GM12878 (cell line): Measurements from ENCODE around the gene KIF12. TPM values are rescaled to one million over a fixed set of nuclear protein-coding genes. Genes with fewer than 3 reads are reported as not detected.

Experiments
- ATAC-seq: fragments of 200-7000 bp; cut with Tn5 transposase; 3 replicates; pipeline ENCODE4 v1.9.1; 2020; ENCODE audit warnings: mild to moderate bottlenecking, moderate library complexity
- BruUV-seq: library from RNA; stranded (reverse); fragments of 400-500 nt; replicated peaks from 2 replicates; lab custom pipeline; 2021; lab: Mats Ljungman, UMichigan
- CTCF ChIA-PET: fragments of 300-600 bp; sonication (Branson Sonifier 250); formaldehyde crosslinking; extraction: SDS; loops from one replicate; lab custom pipeline; 2021; ENCODE audit warnings: inconsistent platforms; lab: Yijun Ruan, JAX
- POLR2A ChIA-PET: fragments of 350-600 bp; formaldehyde crosslinking; extraction: SDS; loops from one replicate; lab custom pipeline; 2021; ENCODE audit warnings: inconsistent platforms; lab: Charles Lee
- RAD21 ChIA-PET: fragments of 300-600 bp; sonication (Branson Sonifier 250); formaldehyde crosslinking; loops from one replicate; lab custom pipeline; 2023; ENCODE audit warnings: antibody characterized with exemption; ENCODE audit not compliant: unreplicated experiment; lab: Charles Lee
- SMC1A ChIA-PET: fragments of 300-600 bp; sonication (Branson Sonifier 250); formaldehyde crosslinking; loops from one replicate; lab custom pipeline; 2023; ENCODE audit not compliant: unreplicated experiment, uncharacterized antibody; lab: Charles Lee
- DNase-seq: peaks from one replicate; pipeline ENCODE4 v3.0.0-alpha.2; 2011; ENCODE audit warnings: low read depth, low spot score
- FAIRE-seq: peaks from 3 replicates; lab custom pipeline; 2011; peaks lifted over from hg19 to GRCh38; lab: Jason Lieb, UNC
- H2AFZ ChIP-seq: 2 replicates; pipeline ENCODE4 v1.6.0; 2011; ENCODE audit warnings: low read depth, low read length, control low read depth; ENCODE audit not compliant: control insufficient read depth
- H3K27ac ChIP-seq: 2 replicates; pipeline ENCODE4 v1.5.1; 2011; ENCODE audit warnings: control low read depth; ENCODE audit not compliant: control insufficient read depth, insufficient read depth
- H3K27me3 ChIP-seq, 2 experiments: replicated peaks in 1 of 2; 2 replicates each; pipeline versions ENCODE4 v1.6.0 to v1.6.1; 2011; ENCODE audit warnings: low read length in 1 of 2; ENCODE audit not compliant: control insufficient read depth in 2 of 2, insufficient read depth in 2 of 2
- H3K36me3 ChIP-seq, 2 experiments: 2 replicates each; pipeline ENCODE4 v1.5.1; 2011; ENCODE audit warnings: low read length in 1 of 2; ENCODE audit not compliant: control insufficient read depth in 2 of 2, insufficient read depth in 2 of 2
- H3K4me1 ChIP-seq: 2 replicates; pipeline ENCODE4 v1.6.1; 2011; ENCODE audit warnings: mild to moderate bottlenecking, low read length, moderate library complexity, mixed read lengths; ENCODE audit not compliant: control insufficient read depth, insufficient read depth
- H3K4me2 ChIP-seq: 2 replicates; pipeline ENCODE4 v1.6.0; 2011; ENCODE audit warnings: control low read depth; ENCODE audit not compliant: control insufficient read depth, insufficient read depth
- H3K4me3 ChIP-seq: fragments of 200-600 bp; sonication (generic); 2 replicates; pipeline ENCODE4 v1.5.1; 2016
- H3K79me2 ChIP-seq: 2 replicates; pipeline ENCODE4 v1.6.0; 2011; ENCODE audit warnings: low read length; ENCODE audit not compliant: control insufficient read depth, insufficient read depth
- H3K9ac ChIP-seq: 2 replicates; pipeline ENCODE4 v1.8.0; 2011; ENCODE audit warnings: low read length, control low read depth, mixed read lengths; ENCODE audit not compliant: control insufficient read depth, insufficient read depth
- H3K9me3 ChIP-seq: replicated peaks from 3 replicates; pipeline ENCODE4 v1.5.1; 2011; ENCODE audit warnings: mild to moderate bottlenecking, low read length; ENCODE audit not compliant: control insufficient read depth, insufficient read depth
- H4K20me1 ChIP-seq: 2 replicates; pipeline ENCODE4 v1.6.0; 2011; ENCODE audit not compliant: control insufficient read depth, insufficient read depth
- ASH2L ChIP-seq: fragments of 300-600, 200-600 bp; sonication (generic); IDR thresholded peaks from 2 replicates; pipeline ENCODE4 v1.6.1; 2017; ENCODE audit warnings: low read depth, mild to moderate bottlenecking, borderline replicate concordance
- CREM ChIP-seq: IDR thresholded peaks from 2 replicates; pipeline ENCODE4 v1.6.1; 2014; ENCODE audit warnings: antibody characterized with exemption, low read depth
- EED ChIP-seq: sonication (generic); IDR thresholded peaks from 2 replicates; pipeline ENCODE4 v1.6.1; 2016; ENCODE audit warnings: antibody characterized with exemption, low read depth
- EP300 ChIP-seq, 2 experiments: fragments of 150-350 bp in 1 of 2; IDR thresholded peaks; 2 replicates each; pipeline ENCODE4 v1.6.1; 2011 to 2012; ENCODE audit warnings: low read depth in 2 of 2, low read length in 2 of 2, borderline replicate concordance in 1 of 2, improper control_type of control experiment in 1 of 2, inconsistent platforms in 1 of 2; ENCODE audit not compliant: control insufficient read depth in 1 of 2
- HDAC2 ChIP-seq: fragments of 200-600 bp; sonication (generic); IDR thresholded peaks from 2 replicates; pipeline ENCODE4 v1.6.1; 2017
- MEF2A ChIP-seq: IDR thresholded peaks from 2 replicates; pipeline ENCODE4 v1.6.1; 2011; ENCODE audit warnings: low read depth, mild to moderate bottlenecking, low read length, moderate library complexity; ENCODE audit not compliant: insufficient read depth
- MEF2B ChIP-seq: fragments of 450-650 bp; IDR thresholded peaks from 2 replicates; pipeline ENCODE4 v1.6.1; 2018; ENCODE audit warnings: mild to moderate bottlenecking, moderate library complexity; ENCODE audit not compliant: partially characterized antibody, poor library complexity, severe bottlenecking
- POLR2AphosphoS5 ChIP-seq: IDR thresholded peaks from 2 replicates; pipeline ENCODE4 v1.6.1; 2011; ENCODE audit warnings: mild to moderate bottlenecking, low read length, inconsistent platforms
- SREBF2 ChIP-seq: IDR thresholded peaks from 2 replicates; pipeline ENCODE4 v1.6.1; 2012; ENCODE audit warnings: mild to moderate bottlenecking, low read length
- SUZ12 ChIP-seq: fragments of 200-600 bp; sonication (generic); IDR thresholded peaks from one replicate; pipeline ENCODE4 v1.6.1; 2018; ENCODE audit warnings: antibody characterized with exemption, mild to moderate bottlenecking; ENCODE audit not compliant: unreplicated experiment
- WRNIP1 ChIP-seq: IDR thresholded peaks from 2 replicates; pipeline ENCODE4 v1.6.1; 2011; ENCODE audit warnings: low read depth, low read length, improper control_type of control experiment, borderline replicate concordance
- WGBS: methylation state at CpG from one replicate; pipeline ENCODE4 v1.1.6; 2016; ENCODE audit warnings: low lambda C conversion rate; ENCODE audit not compliant: insufficient replicate concordance, insufficient coverage; ENCODE audit errors: missing lambda C conversion rate; 5-methylcytosine and 5-hydroxymethylcytosine counted together
- in situ Hi-C: fragments of 300-500 bp; cut with MboI; formaldehyde crosslinking; loops from 9 replicates; pipeline ENCODE4 v1.14.3; 2018; ENCODE audit warnings: mixed read lengths
- intact Hi-C: fragments of 100-400 bp; cut with micrococcal nuclease; formaldehyde crosslinking; loops from one replicate; pipeline ENCODE4 v1.14.2; 2022; ENCODE audit not compliant: unreplicated experiment
- polyA plus RNA-seq, 11 experiments: library from polyadenylated mRNA; depleted of rRNA in 4 of 11; unstranded in 6 of 11; stranded (reverse) in 5 of 11; fragments of >200 nt; fragmentation: Nextera tagmentation in 4 of 11; fragmentation: Illumina TruSeq in 1 of 11; extraction: Ambion mirVana in 4 of 11; extraction: Trizol in 1 of 11; gene quantifications; 1 replicate in 1 of 11; 2 replicates in 10 of 11; pipeline versions ENCODE4 v1.2.1 to v1.2.3, GENCODE V29; 2011 to 2016; ENCODE audit warnings: inconsistent platforms in 2 of 11, missing spikeins in 2 of 11, low read depth in 1 of 11
- total RNA-seq, 4 experiments: library from RNA; depleted of rRNA in 3 of 4; stranded (reverse); fragments of >200 nt in 3 of 4; fragmentation: Illumina TruSeq in 1 of 4; extraction: Trizol in 1 of 4; gene quantifications; 2 replicates each; pipeline versions ENCODE4 v1.2.1 to v1.2.3, GENCODE V29; 2013 to 2021
- TF ChIP-seq, protein P1 (sequence below): fragments of 450-650 bp; IDR thresholded peaks from 2 replicates; pipeline ENCODE4 v1.6.1; 2017; ENCODE audit warnings: mild to moderate bottlenecking, moderate library complexity
- TF ChIP-seq, protein P2 (sequence below): IDR thresholded peaks from 2 replicates; pipeline ENCODE4 v1.6.1; 2011; ENCODE audit warnings: low read depth, mild to moderate bottlenecking, low read length, moderate library complexity, borderline replicate concordance; ENCODE audit errors: extremely low read depth
- TF ChIP-seq, protein P3 (sequence below), 3 experiments: IDR thresholded peaks in 2 of 3; conservative IDR thresholded peaks in 1 of 3; 2 replicates each; pipeline ENCODE4 v1.5.1; 2011; ENCODE audit warnings: low read depth in 3 of 3, low read length in 3 of 3, mild to moderate bottlenecking in 3 of 3, control low read depth in 2 of 3, moderate library complexity in 2 of 3, inconsistent platforms in 1 of 3, mixed read lengths in 1 of 3; ENCODE audit not compliant: control insufficient read depth in 2 of 3, insufficient read depth in 1 of 3; ENCODE audit errors: extremely low read depth in 1 of 3
- TF ChIP-seq, protein P4 (sequence below): IDR thresholded peaks from 2 replicates; pipeline ENCODE4 v1.6.1; 2012; ENCODE audit warnings: low read depth, low read length, improper control_type of control experiment

The KIF12 gene
- total and polyA plus RNA-seq, 10 of the 15 experiments (the other 5 are each of a cell fraction or from before 2014, with no cell fraction given): not detected

DNA sequence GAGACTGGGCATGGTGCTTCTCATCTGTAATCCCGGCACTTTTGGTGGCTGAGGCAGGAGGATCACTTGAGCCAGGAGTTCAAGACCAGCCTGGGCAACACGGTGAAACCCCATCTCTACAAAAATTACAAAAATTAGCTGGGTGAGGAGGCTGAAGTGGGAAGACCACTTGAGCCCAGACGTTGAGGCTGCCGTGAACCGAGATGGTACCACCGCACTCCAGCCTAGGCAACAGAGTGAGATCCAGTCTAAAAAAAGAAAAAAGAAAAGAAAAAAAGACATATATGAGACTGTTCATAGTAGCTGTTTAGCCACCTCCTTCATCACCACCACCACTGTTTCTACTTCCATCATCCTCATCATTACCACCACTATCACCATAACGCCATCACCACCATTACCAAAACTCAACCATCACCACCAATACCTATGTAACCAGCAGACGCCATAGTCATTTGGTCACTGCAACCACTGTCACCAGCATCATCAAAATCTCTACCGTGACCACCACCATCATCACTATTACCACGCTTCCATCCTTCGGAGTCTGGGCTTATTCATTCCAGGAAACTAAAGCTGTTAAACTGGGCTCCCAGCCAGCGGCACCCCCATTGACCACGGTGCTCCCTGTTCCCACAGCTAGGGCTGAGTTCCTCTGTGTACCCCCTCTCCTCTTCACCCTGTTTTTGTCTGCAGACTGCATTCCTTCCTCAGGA, 8.4 kb upstream of the KIF12 start:
- ChIA-PET SMC1A (interaction anchor here (1.5 to 2.1 kb wide), 2 partner anchors 25 to 298 kb away, joined by 5 to 8 read pairs; no protein-coding TSS in a partner anchor), RAD21 (interaction anchor here (0.7 to 1.9 kb wide), 2 partner anchors 25 to 184 kb away, joined by 3 to 7 read pairs; no protein-coding TSS in a partner anchor), POLR2A (no interaction called here), CTCF (interaction anchor here (0.6 to 4.9 kb wide), 8 partner anchors 13 to 1466 kb away, joined by 3 to 33 read pairs (median 8); no protein-coding TSS in a partner anchor)
- H3K4me1 ChIP-seq: no peaks in the 10 kb centered on the region; the same call in 1 of the 2 replicates
- ATAC-seq (no peak; the same call in 2 of the 3 replicates), DNase-seq (no peak), FAIRE-seq (no peak)
- in situ Hi-C loops: no loop called here
- H3K36me3 ChIP-seq: no peaks in the 10 kb centered on the region
- H3K27ac ChIP-seq: no peak overlapping the region
- no TSS peak for BruUV-seq
- intact Hi-C loops: loop anchor here (1.0 kb wide), 1 partner anchor 184 kb away; no protein-coding TSS in a partner anchor
- H3K9me3 ChIP-seq: no peaks in the 10 kb centered on the region
- H3K79me2 ChIP-seq: no peaks in the 10 kb centered on the region
- H4K20me1 ChIP-seq: no peaks in the 10 kb centered on the region
- no peaks in the 10 kb centered on the region; a peak in 1 of 4 replicates for H3K27me3 ChIP-seq
- no peak overlapping the region for H3K4me3 ChIP-seq
- no peak overlapping the region for H2AFZ ChIP-seq
- TF ChIP-seq CREM (no peak), SUZ12 (no peak), EED (no peak), EP300 (IDR thresholded peaks at IDR 0.05; ENCODE audit: borderline replicate concordance in 1 of 2, control insufficient read depth in 1 of 2, low read depth in 2 of 2, low read length in 2 of 2) (no peak), SREBF2 (no peak), ASH2L (no peak), MEF2A (no peak), POLR2AphosphoS5 (no peak), HDAC2 (no peak), MEF2B (no peak), WRNIP1 (no peak)
- TF ChIP-seq, protein P1, sequence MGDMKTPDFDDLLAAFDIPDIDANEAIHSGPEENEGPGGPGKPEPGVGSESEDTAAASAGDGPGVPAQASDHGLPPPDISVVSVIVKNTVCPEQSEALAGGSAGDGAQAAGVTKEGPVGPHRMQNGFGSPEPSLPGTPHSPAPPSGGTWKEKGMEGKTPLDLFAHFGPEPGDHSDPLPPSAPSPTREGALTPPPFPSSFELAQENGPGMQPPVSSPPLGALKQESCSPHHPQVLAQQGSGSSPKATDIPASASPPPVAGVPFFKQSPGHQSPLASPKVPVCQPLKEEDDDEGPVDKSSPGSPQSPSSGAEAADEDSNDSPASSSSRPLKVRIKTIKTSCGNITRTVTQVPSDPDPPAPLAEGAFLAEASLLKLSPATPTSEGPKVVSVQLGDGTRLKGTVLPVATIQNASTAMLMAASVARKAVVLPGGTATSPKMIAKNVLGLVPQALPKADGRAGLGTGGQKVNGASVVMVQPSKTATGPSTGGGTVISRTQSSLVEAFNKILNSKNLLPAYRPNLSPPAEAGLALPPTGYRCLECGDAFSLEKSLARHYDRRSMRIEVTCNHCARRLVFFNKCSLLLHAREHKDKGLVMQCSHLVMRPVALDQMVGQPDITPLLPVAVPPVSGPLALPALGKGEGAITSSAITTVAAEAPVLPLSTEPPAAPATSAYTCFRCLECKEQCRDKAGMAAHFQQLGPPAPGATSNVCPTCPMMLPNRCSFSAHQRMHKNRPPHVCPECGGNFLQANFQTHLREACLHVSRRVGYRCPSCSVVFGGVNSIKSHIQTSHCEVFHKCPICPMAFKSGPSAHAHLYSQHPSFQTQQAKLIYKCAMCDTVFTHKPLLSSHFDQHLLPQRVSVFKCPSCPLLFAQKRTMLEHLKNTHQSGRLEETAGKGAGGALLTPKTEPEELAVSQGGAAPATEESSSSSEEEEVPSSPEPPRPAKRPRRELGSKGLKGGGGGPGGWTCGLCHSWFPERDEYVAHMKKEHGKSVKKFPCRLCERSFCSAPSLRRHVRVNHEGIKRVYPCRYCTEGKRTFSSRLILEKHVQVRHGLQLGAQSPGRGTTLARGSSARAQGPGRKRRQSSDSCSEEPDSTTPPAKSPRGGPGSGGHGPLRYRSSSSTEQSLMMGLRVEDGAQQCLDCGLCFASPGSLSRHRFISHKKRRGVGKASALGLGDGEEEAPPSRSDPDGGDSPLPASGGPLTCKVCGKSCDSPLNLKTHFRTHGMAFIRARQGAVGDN: no peak
- TF ChIP-seq, protein P2, sequence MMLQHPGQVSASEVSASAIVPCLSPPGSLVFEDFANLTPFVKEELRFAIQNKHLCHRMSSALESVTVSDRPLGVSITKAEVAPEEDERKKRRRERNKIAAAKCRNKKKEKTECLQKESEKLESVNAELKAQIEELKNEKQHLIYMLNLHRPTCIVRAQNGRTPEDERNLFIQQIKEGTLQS: no peak
- TF ChIP-seq, protein P3, sequence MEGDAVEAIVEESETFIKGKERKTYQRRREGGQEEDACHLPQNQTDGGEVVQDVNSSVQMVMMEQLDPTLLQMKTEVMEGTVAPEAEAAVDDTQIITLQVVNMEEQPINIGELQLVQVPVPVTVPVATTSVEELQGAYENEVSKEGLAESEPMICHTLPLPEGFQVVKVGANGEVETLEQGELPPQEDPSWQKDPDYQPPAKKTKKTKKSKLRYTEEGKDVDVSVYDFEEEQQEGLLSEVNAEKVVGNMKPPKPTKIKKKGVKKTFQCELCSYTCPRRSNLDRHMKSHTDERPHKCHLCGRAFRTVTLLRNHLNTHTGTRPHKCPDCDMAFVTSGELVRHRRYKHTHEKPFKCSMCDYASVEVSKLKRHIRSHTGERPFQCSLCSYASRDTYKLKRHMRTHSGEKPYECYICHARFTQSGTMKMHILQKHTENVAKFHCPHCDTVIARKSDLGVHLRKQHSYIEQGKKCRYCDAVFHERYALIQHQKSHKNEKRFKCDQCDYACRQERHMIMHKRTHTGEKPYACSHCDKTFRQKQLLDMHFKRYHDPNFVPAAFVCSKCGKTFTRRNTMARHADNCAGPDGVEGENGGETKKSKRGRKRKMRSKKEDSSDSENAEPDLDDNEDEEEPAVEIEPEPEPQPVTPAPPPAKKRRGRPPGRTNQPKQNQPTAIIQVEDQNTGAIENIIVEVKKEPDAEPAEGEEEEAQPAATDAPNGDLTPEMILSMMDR (IDR thresholded peaks at IDR 0.05 in 2 of 3, conservative IDR thresholded peaks at IDR 0.05 in 1 of 3; ENCODE audit: control insufficient read depth in 2 of 3, extremely low read depth in 1 of 3, insufficient read depth in 1 of 3, low read depth in 3 of 3, low read length in 3 of 3): no peak
- TF ChIP-seq, protein P4, sequence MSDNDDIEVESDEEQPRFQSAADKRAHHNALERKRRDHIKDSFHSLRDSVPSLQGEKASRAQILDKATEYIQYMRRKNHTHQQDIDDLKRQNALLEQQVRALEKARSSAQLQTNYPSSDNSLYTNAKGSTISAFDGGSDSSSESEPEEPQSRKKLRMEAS: no peak
- H3K9ac ChIP-seq: no peak overlapping the region
- H3K4me2 ChIP-seq: no peak overlapping the region
- 26% methylated on average over 13 of the region's 13 CpGs for WGBS
